Measurements from ENCODE around the gene RSPO4.

GRCh38 chr20:1014471-1014870, 12.4 kb upstream of the RSPO4 start:
- TF ChIP-seq CTCF (conservative IDR thresholded peaks at IDR 0.05 in 1 of 2, IDR thresholded peaks at IDR 0.05 in 1 of 2; ENCODE audit: extremely low read depth in 1 of 2, insufficient read depth in 1 of 2, low read depth in 1 of 2, low read length in 2 of 2): no peak
- TF ChIP-seq EZH2 (IDR thresholded peaks at IDR 0.05; ENCODE audit: borderline replicate concordance, low read length): no peak

All from mammary epithelial cell (primary cell).